ENCODE measurements around the gene AQP12B. TPM values are rescaled to one million over a fixed set of nuclear protein-coding genes. Genes with fewer than 3 reads are reported as not detected.
A peak's percentile ranks its signal among the peaks of the same experiment; 100 is the strongest.

Gene AQP12B
- total RNA-seq, 1 experiment from 2014 or later: not detected

DNA sequence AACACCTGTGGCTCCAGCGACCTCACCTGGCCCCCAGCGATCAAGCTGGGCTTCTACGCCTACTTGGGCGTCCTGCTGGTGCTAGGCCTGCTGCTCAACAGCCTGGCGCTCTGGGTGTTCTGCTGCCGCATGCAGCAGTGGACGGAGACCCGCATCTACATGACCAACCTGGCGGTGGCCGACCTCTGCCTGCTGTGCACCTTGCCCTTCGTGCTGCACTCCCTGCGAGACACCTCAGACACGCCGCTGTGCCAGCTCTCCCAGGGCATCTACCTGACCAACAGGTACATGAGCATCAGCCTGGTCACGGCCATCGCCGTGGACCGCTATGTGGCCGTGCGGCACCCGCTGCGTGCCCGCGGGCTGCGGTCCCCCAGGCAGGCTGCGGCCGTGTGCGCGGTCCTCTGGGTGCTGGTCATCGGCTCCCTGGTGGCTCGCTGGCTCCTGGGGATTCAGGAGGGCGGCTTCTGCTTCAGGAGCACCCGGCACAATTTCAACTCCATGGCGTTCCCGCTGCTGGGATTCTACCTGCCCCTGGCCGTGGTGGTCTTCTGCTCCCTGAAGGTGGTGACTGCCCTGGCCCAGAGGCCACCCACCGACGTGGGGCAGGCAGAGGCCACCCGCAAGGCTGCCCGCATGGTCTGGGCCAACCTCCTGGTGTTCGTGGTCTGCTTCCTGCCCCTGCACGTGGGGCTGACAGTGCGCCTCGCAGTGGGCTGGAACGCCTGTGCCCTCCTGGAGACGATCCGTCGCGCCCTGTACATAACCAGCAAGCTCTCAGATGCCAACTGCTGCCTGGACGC is 52.5 kb downstream of the AQP12B start:
- peaks cover 0 to 4% of the 10 kb centered on the region in 2 experiments; a peak in 1 of 4 replicates for H3K4me1 Mint-ChIP-seq
- no peak overlapping the region for H3K9ac ChIP-seq (ENCODE audit: extremely low read depth, insufficient read length, low read length)
- peak; percentile 20 for DNase-seq
- H2BK5ac ChIP-seq (ENCODE audit: insufficient read length, low read length): no peak overlapping the region
- no peaks in the 10 kb centered on the region for H3K4me1 ChIP-seq (ENCODE audit: insufficient read depth, low read length)
- H4K8ac ChIP-seq (replicated peaks; ENCODE audit: insufficient read length, low read depth, low read length): no peak overlapping the region
- H3K79me1 ChIP-seq (ENCODE audit: insufficient read depth, low read depth, low read length, poor library complexity, severe bottlenecking): no peaks in the 10 kb centered on the region
- H2BK20ac ChIP-seq (ENCODE audit: low read depth, low read length, poor library complexity, severe bottlenecking): no peak overlapping the region
- H2AFZ ChIP-seq (ENCODE audit: low read length): no peak overlapping the region
- H3K23me2 ChIP-seq (ENCODE audit: insufficient read length, low read depth, low read length, poor library complexity, severe bottlenecking): no peaks in the 10 kb centered on the region
- peaks cover 0 to 16% (median 0%) of the 10 kb centered on the region in 3 experiments; a peak in 3 of 7 replicates for H3K36me3 Mint-ChIP-seq (ENCODE audit: insufficient read depth in 1 of 3, low read depth in 3 of 3)
- H3K27ac ChIP-seq (ENCODE audit: insufficient read length, low read depth, low read length): no peak overlapping the region
- peaks cover 19% of the 10 kb centered on the region for H3K27me3 Mint-ChIP-seq (ENCODE audit: low read depth)
- no CpG with 5 or more reads among the region's 50 CpGs for WGBS (ENCODE audit: extremely low coverage, insufficient read length, low lambda C conversion rate)
- no peak overlapping the region for H2BK12ac ChIP-seq (ENCODE audit: insufficient read length, low read depth, low read length)
- peaks cover 32 to 35% of the 10 kb centered on the region in 2 experiments for H3K9me3 Mint-ChIP-seq
- no peaks in the 10 kb centered on the region for H3K79me2 ChIP-seq (ENCODE audit: insufficient read depth, low read length)
- H4K91ac ChIP-seq (ENCODE audit: insufficient read length, low read depth, low read length): no peak overlapping the region
- no peak overlapping the region for H2AK5ac ChIP-seq (ENCODE audit: insufficient read length, low read length)
- H2BK15ac ChIP-seq (ENCODE audit: low read depth, low read length): no peak overlapping the region
- no peak overlapping the region for H3K18ac ChIP-seq (ENCODE audit: insufficient read length, low read depth, low read length)
- no peak overlapping the region for H3K14ac ChIP-seq (ENCODE audit: insufficient read depth, low read length)
- H4K20me1 ChIP-seq (ENCODE audit: control insufficient read depth, insufficient read depth, insufficient read length): no peaks in the 10 kb centered on the region
- no peak overlapping the region for H3K4me2 ChIP-seq (ENCODE audit: insufficient read depth, insufficient read length, low read length)
- no peak overlapping the region for H3T11ph ChIP-seq (ENCODE audit: low read length)
- H3K56ac ChIP-seq (ENCODE audit: insufficient read length, low read depth, low read length): no peak overlapping the region
- H3K4me3 Mint-ChIP-seq: no peak overlapping the region
- H3K4ac ChIP-seq (ENCODE audit: low read depth, low read length): no peak overlapping the region
- no peak overlapping the region for H4K5ac ChIP-seq (ENCODE audit: insufficient read length, low read depth, low read length)
- TF ChIP-seq, protein P1, sequence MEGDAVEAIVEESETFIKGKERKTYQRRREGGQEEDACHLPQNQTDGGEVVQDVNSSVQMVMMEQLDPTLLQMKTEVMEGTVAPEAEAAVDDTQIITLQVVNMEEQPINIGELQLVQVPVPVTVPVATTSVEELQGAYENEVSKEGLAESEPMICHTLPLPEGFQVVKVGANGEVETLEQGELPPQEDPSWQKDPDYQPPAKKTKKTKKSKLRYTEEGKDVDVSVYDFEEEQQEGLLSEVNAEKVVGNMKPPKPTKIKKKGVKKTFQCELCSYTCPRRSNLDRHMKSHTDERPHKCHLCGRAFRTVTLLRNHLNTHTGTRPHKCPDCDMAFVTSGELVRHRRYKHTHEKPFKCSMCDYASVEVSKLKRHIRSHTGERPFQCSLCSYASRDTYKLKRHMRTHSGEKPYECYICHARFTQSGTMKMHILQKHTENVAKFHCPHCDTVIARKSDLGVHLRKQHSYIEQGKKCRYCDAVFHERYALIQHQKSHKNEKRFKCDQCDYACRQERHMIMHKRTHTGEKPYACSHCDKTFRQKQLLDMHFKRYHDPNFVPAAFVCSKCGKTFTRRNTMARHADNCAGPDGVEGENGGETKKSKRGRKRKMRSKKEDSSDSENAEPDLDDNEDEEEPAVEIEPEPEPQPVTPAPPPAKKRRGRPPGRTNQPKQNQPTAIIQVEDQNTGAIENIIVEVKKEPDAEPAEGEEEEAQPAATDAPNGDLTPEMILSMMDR (conservative IDR thresholded peaks at IDR 0.05): no peak
- H2BK120ac ChIP-seq (ENCODE audit: low read depth, low read length, poor library complexity, severe bottlenecking): no peak overlapping the region
- H3K23ac ChIP-seq (ENCODE audit: insufficient read length, low read depth, low read length): no peak overlapping the region
- H3K9me3 ChIP-seq (ENCODE audit: control insufficient read depth, low read depth, low read length): peaks cover 9% of the 10 kb centered on the region
- no peaks in the 10 kb centered on the region; the same call in 1 of the 2 replicates for H3K27me3 ChIP-seq (ENCODE audit: insufficient read depth, low read length)
- no peak overlapping the region for H3K27ac Mint-ChIP-seq
